HG03520 (cell line): Measurements from ENCODE around the gene ZMYND11.
A peak's percentile ranks its signal among the peaks of the same experiment; 100 is the strongest.

ENCODE experiments used
- ATAC-seq: cut with Tn5 transposase; IDR thresholded peaks from one replicate; pipeline ENCODE4 v1.9.1; 2021; ENCODE audit warnings: mild to moderate bottlenecking, moderate library complexity; ENCODE audit not compliant: unreplicated experiment

The ZMYND11 gene

DNA sequence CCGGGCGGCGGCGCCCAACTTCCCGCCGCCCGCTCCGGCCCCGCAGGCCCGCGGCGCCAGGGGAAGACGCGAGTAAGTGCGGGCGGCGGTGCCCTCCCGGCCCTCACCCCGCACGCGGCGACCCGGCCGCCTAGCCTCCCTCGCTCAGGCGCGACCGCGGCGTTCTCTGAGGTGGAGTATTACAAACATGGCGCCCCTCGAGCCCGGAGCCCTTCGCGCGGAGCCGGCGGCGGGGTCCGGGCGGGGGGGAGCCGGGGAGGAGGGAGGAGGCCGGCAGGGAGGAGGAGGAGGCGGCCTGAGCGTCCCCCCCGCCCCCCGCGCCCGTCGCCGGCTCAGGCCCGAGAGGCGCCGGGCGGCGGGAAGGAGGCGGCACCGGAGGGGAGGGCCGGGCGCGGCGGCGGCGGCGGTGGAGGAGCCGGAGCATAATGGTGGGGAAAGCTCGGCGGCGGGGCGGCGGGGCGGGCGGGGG, at the start of gene ZMYND11:
Gene ZMYND11, plus strand, starts transcription at position 324 of the 469 bp plus-strand sequence. CDS start 44,558 bp downstream, outside the sequence.
- peak; percentile 39 for ATAC-seq

DNA sequence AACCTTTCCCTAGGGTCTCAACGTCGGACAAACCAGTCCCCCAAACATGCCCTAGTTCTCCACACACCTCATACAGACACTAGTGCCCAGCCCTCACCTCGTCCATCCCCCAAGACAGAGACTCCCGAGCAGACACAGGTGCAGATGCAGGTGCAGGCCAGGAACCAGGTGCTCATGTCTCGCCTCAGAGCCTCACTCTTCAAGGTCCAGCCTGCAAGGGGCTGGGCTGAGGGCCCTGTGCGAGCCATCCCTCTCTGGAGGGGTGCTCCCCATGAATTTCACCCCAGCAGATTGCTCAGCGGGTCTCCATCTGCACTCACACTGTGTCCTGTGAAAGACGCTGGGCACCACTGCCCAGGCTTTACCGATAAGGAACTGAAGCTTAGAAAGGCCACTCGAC, 49.2 kb upstream of the ZMYND11 start:
- ATAC-seq: no peak

GRCh38 chr10:87177-88080, 47.8 kb upstream of the ZMYND11 start:
- ATAC-seq: no peak

GRCh38 chr10:88253-88652, 47.0 kb upstream of the ZMYND11 start:
- ATAC-seq: no peak

DNA sequence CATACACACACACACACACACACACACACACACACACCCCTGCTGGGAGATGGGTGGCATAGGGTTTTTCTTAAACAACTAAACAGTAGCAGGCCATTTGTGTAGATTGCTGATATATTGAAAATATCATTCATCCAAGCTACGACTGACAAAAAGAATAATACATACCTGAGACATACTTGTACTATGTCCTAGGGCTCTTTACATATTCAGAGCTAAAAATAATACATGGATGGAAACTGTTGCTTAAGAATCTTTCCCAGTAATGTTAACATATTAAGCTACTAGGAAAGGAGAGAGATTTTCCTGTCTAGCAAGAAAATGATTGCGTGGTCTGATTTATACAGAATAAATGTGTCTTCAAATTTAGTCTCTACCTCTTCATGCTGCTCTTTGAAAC, 46.0 kb upstream of the ZMYND11 start:
- ATAC-seq: no peak

DNA sequence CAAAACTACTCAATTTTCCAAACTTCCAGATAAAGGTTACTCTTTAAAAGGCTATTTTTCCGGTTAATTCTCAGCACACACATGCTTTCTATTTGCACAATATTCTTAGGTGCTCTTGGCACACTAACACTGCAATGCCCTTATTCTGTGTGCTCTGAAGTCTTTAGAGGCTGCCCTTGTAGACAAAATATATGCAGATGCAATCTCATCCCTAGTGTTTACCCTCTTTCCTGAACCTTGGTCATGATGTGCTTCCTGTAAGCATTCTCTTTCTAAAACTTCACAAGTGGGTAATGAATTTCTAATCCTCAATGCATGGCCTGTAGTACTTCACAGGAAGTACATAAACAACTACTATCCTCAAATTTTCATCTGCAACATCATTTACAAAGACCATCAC, 45.1 kb upstream of the ZMYND11 start:
- no peak for ATAC-seq

DNA sequence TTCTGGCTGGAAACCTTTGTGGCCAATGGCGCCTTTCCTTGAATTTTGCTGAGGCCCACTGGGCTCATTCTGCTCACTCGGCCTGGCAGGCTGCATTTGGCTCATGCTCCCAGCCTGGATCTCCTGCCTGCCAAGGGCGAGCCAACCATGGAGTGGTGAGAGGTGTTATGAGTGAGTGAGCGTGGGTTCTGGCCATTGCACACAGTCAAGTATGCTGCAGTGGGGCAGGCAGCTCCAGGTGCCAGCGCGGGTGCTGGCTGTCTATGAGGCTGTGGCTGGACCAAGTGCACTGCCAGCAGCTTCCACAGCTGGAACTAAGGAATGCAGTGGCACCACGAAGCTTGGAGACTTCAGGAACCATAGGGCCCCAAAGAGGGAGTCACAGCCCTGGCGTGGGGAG, 43.9 kb upstream of the ZMYND11 start:
- ATAC-seq: no peak

DNA sequence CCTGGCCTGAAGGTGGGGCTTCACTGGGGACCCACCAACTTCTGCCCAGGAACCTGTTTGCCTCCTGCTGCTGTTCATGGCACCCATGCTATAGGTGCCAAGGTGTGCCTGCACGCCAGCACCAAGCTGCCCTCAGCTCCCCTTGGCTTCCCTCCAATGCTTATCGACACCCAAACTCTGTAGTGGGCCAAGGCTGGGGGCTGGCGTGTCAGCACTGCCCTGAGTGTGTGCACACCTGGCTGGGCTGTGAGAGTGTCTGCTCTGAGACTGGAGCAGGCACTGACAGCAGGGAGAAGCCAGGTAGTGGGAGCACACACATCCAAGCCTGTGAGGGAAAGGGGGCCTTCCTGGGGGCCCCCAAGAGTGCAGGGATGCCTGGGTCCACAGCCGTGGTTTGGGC, 43.1 kb upstream of the ZMYND11 start:
- no peak for ATAC-seq

DNA sequence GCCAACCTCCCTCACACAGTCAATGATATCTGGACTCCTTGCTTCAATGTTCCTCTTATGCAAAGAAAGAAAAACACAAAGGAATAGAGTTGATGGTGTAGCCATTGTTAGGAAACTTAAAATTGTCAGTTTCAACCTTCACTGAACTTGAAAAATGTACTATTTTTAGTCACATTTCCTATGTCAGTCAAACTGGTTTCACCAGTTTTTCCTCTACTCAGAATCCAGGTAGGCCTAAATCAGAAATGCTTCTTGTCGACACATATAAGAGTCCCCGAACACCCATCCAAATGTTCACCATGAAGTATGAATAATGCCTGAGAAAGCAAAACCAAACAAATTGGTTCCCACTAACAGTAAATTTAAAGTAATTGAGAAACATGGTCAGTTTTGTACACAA, 42.4 kb upstream of the ZMYND11 start:
- ATAC-seq: no peak

DNA sequence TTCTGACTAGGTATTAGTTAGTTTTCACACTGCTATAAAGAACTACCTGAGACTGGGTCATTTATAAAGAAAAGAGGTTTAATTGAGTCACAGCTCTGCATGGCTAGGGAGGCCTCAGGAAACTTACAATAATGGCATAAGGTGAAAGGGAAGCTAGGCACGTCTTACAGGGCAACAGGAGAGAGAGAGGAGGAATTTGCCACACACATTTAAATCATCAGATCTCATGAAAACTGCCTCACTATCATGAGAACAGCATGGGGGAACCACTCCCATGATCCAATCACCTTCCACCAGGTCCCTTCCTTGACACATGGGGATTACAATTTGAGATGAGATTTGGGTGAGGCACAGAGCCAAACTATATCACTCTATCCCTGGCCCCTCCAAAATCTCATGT, 40.6 kb upstream of the ZMYND11 start:
- ATAC-seq: no peak

- ATAC-seq: no peak
Observed at GRCh38 chr10:95356-96115, 39.7 kb upstream of the ZMYND11 start.

DNA sequence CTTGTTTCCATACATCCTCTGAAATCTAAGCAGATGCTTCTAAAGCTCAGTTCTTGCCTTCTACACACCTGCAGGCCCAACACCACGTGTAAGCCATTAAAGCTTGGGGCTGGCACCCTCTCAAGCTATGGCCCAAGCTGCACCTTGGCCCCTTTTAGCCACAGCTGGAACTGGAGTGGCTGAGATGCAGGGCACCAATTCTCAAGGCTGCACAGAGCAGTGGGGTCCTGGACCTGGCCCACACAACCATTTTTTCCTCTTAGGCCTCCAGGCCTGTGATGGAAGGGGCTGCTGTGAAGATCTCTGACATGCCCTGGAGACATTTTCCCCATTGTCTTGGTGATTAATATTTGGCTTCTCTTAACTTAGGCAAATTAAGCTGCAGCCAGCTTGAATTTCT, 38.8 kb upstream of the ZMYND11 start:
- ATAC-seq: no peak

DNA sequence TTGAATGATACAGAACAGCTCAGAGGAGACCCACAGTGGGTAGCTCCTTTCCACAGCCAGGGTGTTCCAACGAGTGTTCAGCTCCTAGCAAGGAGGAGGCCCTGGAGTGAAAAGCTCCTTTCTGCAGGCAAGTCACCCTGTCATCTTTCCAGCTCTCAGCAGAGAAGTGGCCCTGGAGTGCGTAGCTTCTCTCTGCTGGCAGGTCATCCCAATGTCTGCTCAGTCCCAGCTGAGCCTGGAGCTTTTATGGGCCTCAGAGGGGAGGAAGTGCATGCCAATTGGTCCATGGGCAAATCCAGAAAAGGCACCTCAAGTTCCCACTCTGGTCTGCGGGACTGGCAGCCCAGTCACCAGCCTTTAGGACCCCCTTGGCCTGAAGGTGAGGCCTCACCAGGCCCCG, 30.8 kb upstream of the ZMYND11 start:
- ATAC-seq: no peak

- ATAC-seq: no peak
Observed at GRCh38 chr10:104862-105565, 30.2 kb upstream of the ZMYND11 start.

GRCh38 chr10:105806-106205, 29.4 kb upstream of the ZMYND11 start:
- no peak for ATAC-seq

- no peak for ATAC-seq
Observed at GRCh38 chr10:106740-107139, 28.5 kb upstream of the ZMYND11 start.

GRCh38 chr10:112246-112645, 23.0 kb upstream of the ZMYND11 start:
- no peak for ATAC-seq

DNA sequence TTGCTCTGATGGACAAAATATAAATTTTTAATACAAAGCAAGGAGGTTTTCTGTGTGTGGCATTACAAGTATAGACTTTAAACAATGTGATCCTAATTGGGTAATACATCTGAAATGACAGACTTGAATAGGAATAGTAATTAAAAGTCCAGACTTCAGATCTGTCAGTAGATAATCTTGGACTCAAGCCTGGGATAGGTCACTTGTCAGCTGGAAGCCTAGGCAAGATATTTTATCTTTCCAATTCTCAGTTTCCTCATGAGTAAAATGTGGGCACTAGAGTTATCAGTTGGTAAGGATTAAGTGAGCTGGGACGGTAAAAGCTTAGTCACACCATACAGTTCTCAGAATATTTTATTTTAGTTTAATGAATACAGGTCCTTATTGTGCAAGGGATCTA, 10.4 kb upstream of the ZMYND11 start:
- no peak for ATAC-seq

GRCh38 chr10:127612-128432, 7.4 kb upstream of the ZMYND11 start:
- no peak for ATAC-seq

DNA sequence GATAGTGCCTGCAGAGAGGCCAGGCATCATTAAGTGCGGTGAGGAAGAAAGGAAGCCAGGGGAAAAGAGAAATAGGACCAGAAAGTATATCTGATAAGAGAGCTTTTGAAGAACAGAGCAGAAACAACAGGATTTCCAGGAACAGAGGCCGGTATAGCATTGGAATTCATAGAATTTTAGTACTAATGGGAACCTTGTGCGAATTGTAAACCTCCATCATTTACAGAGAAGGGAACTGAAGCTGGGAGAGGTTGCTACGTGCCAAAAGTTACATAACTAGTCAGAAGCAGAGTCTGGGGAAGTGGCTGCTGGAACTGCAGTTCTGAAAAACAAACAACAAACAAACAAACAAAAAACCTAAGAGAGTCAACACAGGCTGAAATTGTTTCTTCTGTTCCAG, 5.4 kb upstream of the ZMYND11 start:
- no peak for ATAC-seq
